Ascending aorta (tissue), 2 donors: ENCODE data around the gene BHLHA15. TPM values are rescaled to one million over a fixed set of nuclear protein-coding genes. Genes with fewer than 3 reads are reported as not detected.
A peak's percentile ranks its signal among the peaks of the same experiment; 100 is the strongest.

ENCODE experiments used
- DNase-seq, 2 donors: peaks; one replicate each; pipeline ENCODE4 v3.0.0-alpha.2; 2019; ENCODE audit warnings: low spot score in 2 of 2
- H3K27ac ChIP-seq, 2 donors: fragments of 200-600 bp; sonication (generic); one replicate each; pipeline ENCODE4 v1.5.1; 2016 to 2017; ENCODE audit warnings: mild to moderate bottlenecking in 1 of 2
- H3K27me3 ChIP-seq: fragments of 200-600 bp; sonication (generic); one replicate; pipeline ENCODE4 v1.5.1; 2017
- H3K36me3 ChIP-seq, 2 donors: fragments of 200-600 bp; sonication (generic); one replicate each; pipeline ENCODE4 v1.5.1; 2016
- H3K4me1 ChIP-seq, 2 donors: fragments of 200-600 bp; sonication (generic); one replicate each; pipeline ENCODE4 v1.5.1; 2016 to 2017; ENCODE audit warnings: mild to moderate bottlenecking in 1 of 2
- H3K4me3 ChIP-seq, 2 donors: fragments of 200-600 bp; sonication (generic); one replicate each; pipeline ENCODE4 v1.5.1; 2016 to 2017; ENCODE audit warnings: mild to moderate bottlenecking in 1 of 2
- H3K9me3 ChIP-seq, 2 donors: fragments of 200-600 bp; sonication (generic); one replicate each; pipeline ENCODE4 v1.5.1; 2016
- intact Hi-C: fragments of 100-400 bp; cut with DNase I; formaldehyde crosslinking; loops from one replicate; pipeline ENCODE4 v1.15.1; 2023
- total RNA-seq: library from RNA; depleted of rRNA; stranded (reverse); fragments of >200 nt; gene quantifications from one replicate; pipeline ENCODE4 v1.1.0, GENCODE V29; 2016
- TF ChIP-seq, protein P1 (sequence below), 3 experiments: fragments of 200-600 bp in 2 of 3; fragments of 450-650 bp in 1 of 3; sonication (generic) in 2 of 3; IDR thresholded peaks; one replicate each; pipeline ENCODE4 v1.5.1; 2016 to 2019; ENCODE audit warnings: antibody characterized with exemption in 3 of 3, mild to moderate bottlenecking in 1 of 3, moderate library complexity in 1 of 3

BHLHA15 gene
- total RNA-seq, 1 donor from 2014 or later, result not detected

DNA sequence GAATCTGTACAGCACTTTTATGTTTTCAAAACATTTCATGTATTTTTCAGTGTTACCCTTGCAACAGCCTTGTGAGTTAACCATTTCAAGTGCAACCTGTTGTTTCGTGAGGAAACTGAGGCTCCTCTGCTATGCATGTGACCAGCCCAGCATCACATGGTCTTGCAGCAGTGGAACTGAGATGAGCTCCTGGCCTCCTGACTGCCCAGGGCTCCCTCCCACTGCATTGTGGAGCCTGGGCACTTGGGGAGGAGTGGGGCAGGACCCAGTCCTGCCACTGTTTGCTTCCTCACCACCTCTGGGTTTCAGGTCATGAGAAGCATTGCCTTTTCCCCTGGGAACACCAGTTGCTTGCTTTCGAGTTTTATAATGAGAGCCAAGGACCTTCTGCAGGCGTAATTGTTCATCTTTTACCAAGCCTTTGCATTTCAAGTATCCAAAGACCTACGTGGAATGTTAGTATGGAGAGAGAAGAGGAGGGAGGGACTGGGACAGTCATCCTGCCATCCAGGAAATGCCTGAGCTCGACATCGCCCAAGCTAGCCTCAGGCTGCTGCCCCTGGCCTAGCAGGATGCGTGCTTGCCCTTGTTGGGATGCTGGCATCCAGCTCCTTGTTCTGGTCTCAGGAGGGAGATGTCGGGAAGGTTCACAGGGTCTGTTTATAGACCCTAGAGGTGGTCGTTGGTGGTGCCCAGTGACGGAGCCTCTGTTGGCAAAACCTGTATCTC is 32.3 kb upstream of the BHLHA15 start:
- H3K4me1 ChIP-seq, result no peaks in the 10 kb centered on the region
- no peak for DNase-seq
- H3K36me3 ChIP-seq, result peaks cover 11 to 16% of the 10 kb centered on the region in 2 donors
- no peak overlapping the region for H3K4me3 ChIP-seq
- no peaks in the 10 kb centered on the region for H3K9me3 ChIP-seq
- no peak overlapping the region for H3K27ac ChIP-seq
- intact Hi-C loops, result no loop called here
- H3K27me3 ChIP-seq, result no peaks in the 10 kb centered on the region
- TF ChIP-seq, protein P1, sequence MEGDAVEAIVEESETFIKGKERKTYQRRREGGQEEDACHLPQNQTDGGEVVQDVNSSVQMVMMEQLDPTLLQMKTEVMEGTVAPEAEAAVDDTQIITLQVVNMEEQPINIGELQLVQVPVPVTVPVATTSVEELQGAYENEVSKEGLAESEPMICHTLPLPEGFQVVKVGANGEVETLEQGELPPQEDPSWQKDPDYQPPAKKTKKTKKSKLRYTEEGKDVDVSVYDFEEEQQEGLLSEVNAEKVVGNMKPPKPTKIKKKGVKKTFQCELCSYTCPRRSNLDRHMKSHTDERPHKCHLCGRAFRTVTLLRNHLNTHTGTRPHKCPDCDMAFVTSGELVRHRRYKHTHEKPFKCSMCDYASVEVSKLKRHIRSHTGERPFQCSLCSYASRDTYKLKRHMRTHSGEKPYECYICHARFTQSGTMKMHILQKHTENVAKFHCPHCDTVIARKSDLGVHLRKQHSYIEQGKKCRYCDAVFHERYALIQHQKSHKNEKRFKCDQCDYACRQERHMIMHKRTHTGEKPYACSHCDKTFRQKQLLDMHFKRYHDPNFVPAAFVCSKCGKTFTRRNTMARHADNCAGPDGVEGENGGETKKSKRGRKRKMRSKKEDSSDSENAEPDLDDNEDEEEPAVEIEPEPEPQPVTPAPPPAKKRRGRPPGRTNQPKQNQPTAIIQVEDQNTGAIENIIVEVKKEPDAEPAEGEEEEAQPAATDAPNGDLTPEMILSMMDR (IDR thresholded peaks at IDR 0.05), result no peak

DNA sequence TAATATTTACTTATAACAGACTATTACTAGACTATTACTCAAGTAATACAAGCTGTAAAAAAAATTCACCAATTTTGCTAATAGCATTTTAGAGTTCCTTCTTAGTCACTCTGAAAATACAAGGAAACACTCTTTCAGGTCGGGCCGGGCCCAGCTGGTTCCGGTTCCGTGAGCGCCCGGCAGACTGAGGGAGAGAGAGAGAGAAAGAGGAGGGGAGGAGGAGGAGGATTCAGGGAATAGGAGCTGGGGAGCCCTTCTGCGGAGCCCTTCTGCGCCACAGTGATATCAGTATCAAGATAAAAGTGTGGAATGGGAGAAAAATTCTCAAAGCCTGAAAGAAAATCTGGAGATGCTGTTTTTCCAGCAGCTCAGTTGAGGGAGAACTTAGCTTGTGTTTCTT is 30.5 kb upstream of the BHLHA15 start:
- no peaks in the 10 kb centered on the region for H3K27me3 ChIP-seq
- TF ChIP-seq, protein P1 (IDR thresholded peaks at IDR 0.05), result no peak
- H3K4me1 ChIP-seq, result no peaks in the 10 kb centered on the region
- no peak overlapping the region for H3K4me3 ChIP-seq
- intact Hi-C loops, result no loop called here
- no peaks in the 10 kb centered on the region for H3K9me3 ChIP-seq
- no peak for DNase-seq
- no peak overlapping the region for H3K27ac ChIP-seq
- peaks cover 2% of the 10 kb centered on the region in 2 donors for H3K36me3 ChIP-seq

DNA sequence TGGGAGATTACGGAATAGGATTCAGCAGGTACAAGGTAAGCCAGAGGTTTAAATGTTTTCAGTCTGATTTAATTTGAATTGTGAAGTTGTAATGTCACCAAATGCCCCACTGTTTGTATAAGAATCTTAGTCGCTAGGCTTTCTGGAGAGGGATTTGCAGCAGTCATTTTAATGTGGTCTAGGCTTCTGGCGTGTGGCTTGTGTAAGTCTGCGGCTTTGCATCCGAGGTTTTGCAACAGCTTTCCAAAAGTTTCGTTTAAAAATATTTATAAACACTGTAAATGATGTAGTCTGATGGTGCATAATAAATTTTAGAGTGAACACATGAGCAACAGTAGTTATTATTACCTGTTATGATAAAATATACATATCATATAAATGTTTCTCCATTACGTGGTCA is 26.1 kb upstream of the BHLHA15 start:
- intact Hi-C loops, result loop anchor here (5.0 kb wide), 2 partner anchors 67 to 78 kb away; partner anchors contain the start of genes LMTK2 and TECPR1
- H3K9me3 ChIP-seq, result no peaks in the 10 kb centered on the region
- no peaks in the 10 kb centered on the region for H3K27me3 ChIP-seq
- peak overlapping the region in 1 of 2 donors; percentile 85 for H3K27ac ChIP-seq
- no peak overlapping the region for H3K4me3 ChIP-seq
- no peak for DNase-seq
- no peaks in the 10 kb centered on the region for H3K36me3 ChIP-seq
- H3K4me1 ChIP-seq, result peaks cover 0 to 11% of the 10 kb centered on the region in 2 donors
- TF ChIP-seq, protein P1 (IDR thresholded peaks at IDR 0.05), result no peak

DNA sequence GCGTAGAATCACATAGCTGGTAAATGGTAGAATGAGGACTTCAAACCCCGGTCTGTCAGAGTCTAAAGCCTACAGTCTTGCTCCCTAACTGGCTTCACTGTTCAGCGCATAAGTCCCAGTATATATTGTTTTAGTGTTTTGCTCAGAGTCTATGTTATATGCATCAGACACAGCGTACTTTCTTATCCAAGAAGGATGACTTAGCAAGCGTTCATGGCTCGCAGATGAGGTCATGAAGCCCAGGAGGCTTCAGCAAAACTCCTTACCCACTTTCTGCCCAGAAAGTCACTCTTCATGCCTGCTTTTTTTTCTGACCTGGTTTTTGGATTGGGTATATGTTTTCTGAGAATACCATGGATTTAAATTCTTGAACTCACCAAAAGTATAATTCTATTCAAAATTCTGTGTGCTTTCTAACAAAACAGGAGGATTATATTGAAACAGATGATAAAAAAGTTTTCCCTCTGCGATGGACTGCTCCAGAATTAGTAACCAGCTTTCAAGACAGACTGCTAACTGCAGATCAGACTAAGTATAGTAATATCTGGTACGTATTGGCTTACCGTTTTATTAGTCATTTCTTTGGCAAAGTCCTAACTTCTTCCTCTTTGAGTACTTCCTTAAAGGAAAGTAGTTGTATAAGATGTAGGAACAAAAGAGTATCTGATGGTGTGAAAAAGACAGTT is 24.6 kb upstream of the BHLHA15 start:
- H3K4me1 ChIP-seq, result peaks cover 0 to 11% of the 10 kb centered on the region in 2 donors
- intact Hi-C loops, result loop anchor here (2.0 to 5.0 kb wide), 3 partner anchors 66 to 94 kb away; partner anchors contain the start of genes BRI3, LMTK2 and TECPR1
- H3K9me3 ChIP-seq, result no peaks in the 10 kb centered on the region
- no peak for DNase-seq
- peak overlapping the region; percentile 20 to 29 for H3K4me3 ChIP-seq
- peaks cover 3 to 6% of the 10 kb centered on the region in 2 donors for H3K36me3 ChIP-seq
- H3K27ac ChIP-seq, result peak overlapping the region; percentile 85 to 92
- TF ChIP-seq, protein P1 (IDR thresholded peaks at IDR 0.05), result no peak
- H3K27me3 ChIP-seq, result no peaks in the 10 kb centered on the region

DNA sequence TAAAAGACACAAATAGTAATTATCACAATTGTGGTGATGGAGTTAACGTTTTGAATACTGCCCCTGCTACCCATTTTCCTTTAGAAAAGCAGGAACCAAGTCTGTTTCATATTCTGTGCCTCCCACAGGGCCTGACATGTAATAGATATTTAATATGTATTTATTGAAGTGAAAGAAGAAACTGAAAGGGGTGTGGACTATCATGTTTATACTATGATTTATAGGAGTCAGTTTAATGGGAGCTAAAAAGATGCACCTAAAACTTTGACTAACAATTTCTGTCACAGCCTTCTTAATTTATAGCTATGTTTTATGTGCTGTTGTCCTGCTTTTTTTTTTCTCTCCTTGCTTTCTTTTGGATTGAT is 24.1 kb upstream of the BHLHA15 start:
- intact Hi-C loops, result loop anchor here (2.0 to 5.0 kb wide), 3 partner anchors 65 to 94 kb away; partner anchors contain the start of genes BRI3, LMTK2 and TECPR1
- no peak for DNase-seq
- Histone ChIP-seq H3K27ac (peak overlapping the region; percentile 85 to 92), H3K36me3 (peaks cover 8 to 11% of the 10 kb centered on the region in 2 donors), H3K4me1 (peaks cover 0 to 11% of the 10 kb centered on the region in 2 donors), H3K4me3 (no peak overlapping the region), H3K27me3 (no peaks in the 10 kb centered on the region), H3K9me3 (no peaks in the 10 kb centered on the region)
- TF ChIP-seq, protein P1 (IDR thresholded peaks at IDR 0.05), result no peak
